RWPE2 (cell line): ENCODE results near the gene PLCG1.
A peak's percentile ranks its signal among the peaks of the same experiment; 100 is the strongest.

ENCODE experiments used
- ATAC-seq: fragments of 200-7000 bp; cut with Tn5 transposase; 3 replicates; pipeline ENCODE4 v1.9.1; 2021; ENCODE audit warnings: low read depth
- DNase-seq: peaks from one replicate; pipeline ENCODE4 v3.0.0-alpha.2; 2020; ENCODE audit warnings: low spot score
- H3K27ac ChIP-seq: fragments of 450-650 bp; 2 replicates; pipeline ENCODE4 v1.5.1; 2017; ENCODE audit warnings: mild to moderate bottlenecking; ENCODE audit not compliant: poor library complexity, severe bottlenecking
- H3K27me3 ChIP-seq: fragments of 250-450 bp; sonication (Bioruptor Pico); 2 replicates; pipeline ENCODE4 v1.5.1; 2021; ENCODE audit warnings: mild to moderate bottlenecking, moderate library complexity; ENCODE audit not compliant: insufficient read depth, poor library complexity, severe bottlenecking
- H3K36me3 ChIP-seq: fragments of 250-450 bp; sonication (Bioruptor Pico); 2 replicates; pipeline ENCODE4 v1.5.1; 2020; ENCODE audit warnings: low read depth, mild to moderate bottlenecking, moderate library complexity
- H3K4me1 ChIP-seq: fragments of 250-450 bp; sonication (Bioruptor Pico); 2 replicates; pipeline ENCODE4 v1.5.1; 2021; ENCODE audit warnings: mild to moderate bottlenecking, moderate library complexity; ENCODE audit not compliant: insufficient read depth, poor library complexity, severe bottlenecking
- H3K4me3 ChIP-seq: fragments of 250-450 bp; sonication (Bioruptor Pico); 2 replicates; pipeline ENCODE4 v1.5.1; 2021; ENCODE audit warnings: mild to moderate bottlenecking, moderate library complexity; ENCODE audit not compliant: severe bottlenecking
- H3K9me3 ChIP-seq: fragments of 250-450 bp; sonication (Bioruptor Pico); 2 replicates; pipeline ENCODE4 v1.5.1; 2021; ENCODE audit warnings: mild to moderate bottlenecking, moderate library complexity; ENCODE audit not compliant: severe bottlenecking
- CTCF ChIP-seq: fragments of 450-650 bp; IDR thresholded peaks from one replicate; pipeline ENCODE4 v1.5.1; 2017; ENCODE audit warnings: mild to moderate bottlenecking, moderate library complexity; ENCODE audit not compliant: poor library complexity, severe bottlenecking

Gene PLCG1

GRCh38 chr20:41169162-41169690 is 31.9 kb downstream of the PLCG1 start:
- ATAC-seq (no peak), DNase-seq (peak; percentile 70)
- Histone ChIP-seq H3K4me3 (no peak overlapping the region), H3K27me3 (no peaks in the 10 kb centered on the region), H3K36me3 (peaks cover 97% of the 10 kb centered on the region), H3K9me3 (no peaks in the 10 kb centered on the region), H3K4me1 (no peaks in the 10 kb centered on the region), H3K27ac (peak overlapping the region; percentile 0)
- TF ChIP-seq CTCF = no peak

DNA sequence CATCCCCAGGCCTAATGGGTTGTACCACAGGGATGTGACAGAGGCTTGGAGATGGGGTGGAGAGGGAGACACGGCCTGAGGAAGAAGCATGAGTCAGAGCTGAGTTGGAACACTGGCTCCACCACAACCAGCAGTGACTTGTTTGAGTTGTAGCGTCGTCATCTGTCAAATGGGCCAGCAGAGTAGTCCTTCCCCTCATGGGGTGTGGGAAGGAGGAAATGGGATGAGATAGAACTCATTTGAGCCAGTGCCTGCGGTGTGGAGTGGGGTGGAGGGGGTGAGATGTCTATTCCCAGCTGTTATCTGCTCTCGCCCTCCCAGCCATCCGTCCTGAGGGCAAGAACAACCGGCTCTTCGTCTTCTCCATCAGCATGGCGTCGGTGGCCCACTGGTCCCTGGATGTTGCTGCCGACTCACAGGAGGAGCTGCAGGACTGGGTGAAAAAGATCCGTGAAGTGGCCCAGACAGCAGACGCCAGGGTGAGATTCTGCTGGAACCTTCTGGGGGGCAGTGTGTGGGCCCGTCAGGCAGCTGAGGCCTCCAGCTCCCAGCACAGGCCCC is 32.5 kb downstream of the PLCG1 start:
- Histone ChIP-seq H3K27ac (peak overlapping the region; percentile 0), H3K4me1 (no peaks in the 10 kb centered on the region), H3K27me3 (no peaks in the 10 kb centered on the region), H3K4me3 (no peak overlapping the region), H3K36me3 (peaks cover 97% of the 10 kb centered on the region), H3K9me3 (no peaks in the 10 kb centered on the region)
- DNase-seq (peak; percentile 83), ATAC-seq (peak; percentile 35)
- TF ChIP-seq CTCF = no peak

DNA sequence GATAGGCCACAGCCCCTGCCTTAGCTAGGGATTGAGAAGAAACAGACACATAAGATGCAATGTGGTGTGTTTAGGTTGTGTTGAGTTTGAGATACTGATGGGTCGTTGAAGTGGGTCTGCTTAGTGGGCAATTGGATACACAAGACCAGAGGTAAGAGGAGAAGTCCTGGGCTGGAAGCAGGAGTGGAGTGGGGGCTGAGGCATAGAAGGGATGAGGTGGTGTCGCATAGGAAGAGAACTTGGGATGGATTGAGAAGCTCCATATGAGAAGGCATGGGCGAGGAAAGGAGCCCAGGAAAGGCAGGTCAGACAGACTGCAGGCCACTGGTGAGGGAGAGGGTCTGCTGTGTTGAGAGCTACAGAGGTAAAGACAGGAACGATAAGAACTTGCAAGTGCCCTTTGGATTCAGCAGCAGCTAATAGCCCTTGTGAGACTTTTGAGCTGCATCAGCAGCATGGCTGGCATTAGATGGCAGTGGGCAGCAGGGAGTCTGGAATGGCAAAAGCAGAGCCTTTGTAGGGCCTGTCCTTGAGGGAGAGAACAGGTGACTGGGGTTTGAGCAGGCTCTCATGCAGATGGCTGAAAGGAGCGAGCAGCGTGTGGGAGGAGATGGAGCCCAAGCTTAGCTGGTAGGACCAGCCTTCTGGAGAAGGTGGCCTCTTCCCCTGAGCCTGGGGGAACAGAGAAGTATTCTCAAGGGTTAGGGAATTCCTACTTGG is 33.2 kb downstream of the PLCG1 start:
- no peak for ATAC-seq
- no peak overlapping the region for H3K4me3 ChIP-seq
- DNase-seq = peak; percentile 72
- peak overlapping the region; percentile 0 for H3K27ac ChIP-seq
- H3K27me3 ChIP-seq = no peaks in the 10 kb centered on the region
- H3K36me3 ChIP-seq = peaks cover 95% of the 10 kb centered on the region
- H3K4me1 ChIP-seq = no peaks in the 10 kb centered on the region
- no peak for TF ChIP-seq CTCF
- H3K9me3 ChIP-seq = no peaks in the 10 kb centered on the region

- TF ChIP-seq CTCF = no peak
- H3K4me1 ChIP-seq = no peaks in the 10 kb centered on the region
- H3K36me3 ChIP-seq = peaks cover 95% of the 10 kb centered on the region
- no peak for ATAC-seq
- no peak overlapping the region for H3K4me3 ChIP-seq
- no peaks in the 10 kb centered on the region for H3K27me3 ChIP-seq
- peak overlapping the region; percentile 22 for H3K27ac ChIP-seq
- no peaks in the 10 kb centered on the region for H3K9me3 ChIP-seq
- peak; percentile 73 for DNase-seq
Observed at GRCh38 chr20:41171736-41172295, 34.5 kb downstream of the PLCG1 start.
